Measurements from ENCODE around the gene TMEM9.

Gene TMEM9

GRCh38 chr1:201115390-201115937, 38.8 kb downstream of the TMEM9 start:
- no peak for FAIRE-seq
- TF ChIP-seq PAX5 (IDR thresholded peaks at IDR 0.05; ENCODE audit: insufficient read depth, low read length, severe bottlenecking), result no peak
- TF ChIP-seq SPI1 (IDR thresholded peaks at IDR 0.05; ENCODE audit: low read depth, low read length), result no peak
- no peak for TF ChIP-seq POU2F2 (IDR thresholded peaks at IDR 0.05; ENCODE audit: low read depth, low read length)
- TF ChIP-seq TAF1 (IDR thresholded peaks at IDR 0.05; ENCODE audit: low read depth, low read length), result no peak
- no peak for TF ChIP-seq POLR2AphosphoS5 (IDR thresholded peaks at IDR 0.05; ENCODE audit: low read depth, low read length)
- no peak for TF ChIP-seq POLR2A (IDR thresholded peaks at IDR 0.05; ENCODE audit: low read depth, low read length)

GRCh38 chr1:201114245-201115131, 39.8 kb downstream of the TMEM9 start:
- TF ChIP-seq SPI1 (IDR thresholded peaks at IDR 0.05; ENCODE audit: low read depth, low read length), result 0 out of 2 replicates have a peak, but pooled peaks have one; percentile 1
- TF ChIP-seq TAF1 (IDR thresholded peaks at IDR 0.05; ENCODE audit: low read depth, low read length), result no peak
- DNase-seq (ENCODE audit: insufficient read length, low spot score), result peak; percentile 84
- FAIRE-seq, result peak; percentile 94

More at GRCh38 chr1:201115390-201115937, 38.8 kb downstream of the TMEM9 start:
- no peak for DNase-seq (ENCODE audit: insufficient read length, low spot score)

GRCh38 chr1:201113451-201114244, 40.6 kb downstream of the TMEM9 start:
- TF ChIP-seq PAX5 (IDR thresholded peaks at IDR 0.05; ENCODE audit: insufficient read depth, low read length, severe bottlenecking) (no peak), TAF1 (IDR thresholded peaks at IDR 0.05; ENCODE audit: low read depth, low read length) (no peak), POU2F2 (IDR thresholded peaks at IDR 0.05; ENCODE audit: low read depth, low read length) (no peak), POLR2AphosphoS5 (IDR thresholded peaks at IDR 0.05; ENCODE audit: low read depth, low read length) (no peak), SPI1 (IDR thresholded peaks at IDR 0.05; ENCODE audit: low read depth, low read length) (no peak), POLR2A (IDR thresholded peaks at IDR 0.05; ENCODE audit: low read depth, low read length) (no peak)
- no peak for DNase-seq (ENCODE audit: insufficient read length, low spot score)
- FAIRE-seq, result peak; percentile 5

- no peak for TF ChIP-seq PAX5 (IDR thresholded peaks at IDR 0.05; ENCODE audit: insufficient read depth, low read length, severe bottlenecking)
- no peak for TF ChIP-seq POLR2A (IDR thresholded peaks at IDR 0.05; ENCODE audit: low read depth, low read length)
- TF ChIP-seq POLR2AphosphoS5 (IDR thresholded peaks at IDR 0.05; ENCODE audit: low read depth, low read length), result no peak
- DNase-seq (ENCODE audit: insufficient read length, low spot score), result no peak
- FAIRE-seq, result no peak
These were observed 41.3 kb downstream of the TMEM9 start for GRCh38 chr1:201112926-201113325.

GRCh38 chr1:201112173-201112731, 42.0 kb downstream of the TMEM9 start, which contains the start of gene CACNA1S:
Gene CACNA1S, minus strand, starts transcription at chr1:201112426. Its CDS starts 87 bp downstream, at chr1:201112339.
- no peak for TF ChIP-seq POLR2A (IDR thresholded peaks at IDR 0.05; ENCODE audit: low read depth, low read length)
- no peak for TF ChIP-seq PAX5 (IDR thresholded peaks at IDR 0.05; ENCODE audit: insufficient read depth, low read length, severe bottlenecking)
- no peak for FAIRE-seq
- DNase-seq (ENCODE audit: insufficient read length, low spot score), result no peak

GRCh38 chr1:201111672-201112071, 42.6 kb downstream of the TMEM9 start:
- no peak for DNase-seq (ENCODE audit: insufficient read length, low spot score)
- TF ChIP-seq TAF1 (IDR thresholded peaks at IDR 0.05; ENCODE audit: low read depth, low read length), result no peak
- TF ChIP-seq SPI1 (IDR thresholded peaks at IDR 0.05; ENCODE audit: low read depth, low read length), result no peak
- TF ChIP-seq POLR2AphosphoS5 (IDR thresholded peaks at IDR 0.05; ENCODE audit: low read depth, low read length), result no peak
- no peak for TF ChIP-seq POLR2A (IDR thresholded peaks at IDR 0.05; ENCODE audit: low read depth, low read length)
- no peak for TF ChIP-seq POU2F2 (IDR thresholded peaks at IDR 0.05; ENCODE audit: low read depth, low read length)
- no peak for TF ChIP-seq PAX5 (IDR thresholded peaks at IDR 0.05; ENCODE audit: insufficient read depth, low read length, severe bottlenecking)
- FAIRE-seq, result no peak

- FAIRE-seq (no peak), DNase-seq (ENCODE audit: insufficient read length, low spot score) (no peak)
- TF ChIP-seq SPI1 (IDR thresholded peaks at IDR 0.05; ENCODE audit: low read depth, low read length), result no peak
These were observed 43.1 kb downstream of the TMEM9 start for GRCh38 chr1:201111156-201111555.

- no peak for DNase-seq (ENCODE audit: insufficient read length, low spot score)
- no peak for FAIRE-seq
- no peak for TF ChIP-seq PAX5 (IDR thresholded peaks at IDR 0.05; ENCODE audit: insufficient read depth, low read length, severe bottlenecking)
- TF ChIP-seq POU2F2 (IDR thresholded peaks at IDR 0.05; ENCODE audit: low read depth, low read length), result no peak
- no peak for TF ChIP-seq TAF1 (IDR thresholded peaks at IDR 0.05; ENCODE audit: low read depth, low read length)
- TF ChIP-seq POLR2AphosphoS5 (IDR thresholded peaks at IDR 0.05; ENCODE audit: low read depth, low read length), result no peak
- no peak for TF ChIP-seq SPI1 (IDR thresholded peaks at IDR 0.05; ENCODE audit: low read depth, low read length)
- TF ChIP-seq POLR2A (IDR thresholded peaks at IDR 0.05; ENCODE audit: low read depth, low read length), result no peak
These were observed 43.7 kb downstream of the TMEM9 start for GRCh38 chr1:201110616-201111015.

GRCh38 chr1:201110138-201110537, 44.1 kb downstream of the TMEM9 start:
- TF ChIP-seq POU2F2 (IDR thresholded peaks at IDR 0.05; ENCODE audit: low read depth, low read length) (no peak), TAF1 (IDR thresholded peaks at IDR 0.05; ENCODE audit: low read depth, low read length) (no peak), POLR2A (IDR thresholded peaks at IDR 0.05; ENCODE audit: low read depth, low read length) (no peak), POLR2AphosphoS5 (IDR thresholded peaks at IDR 0.05; ENCODE audit: low read depth, low read length) (no peak), SPI1 (IDR thresholded peaks at IDR 0.05; ENCODE audit: low read depth, low read length) (no peak), PAX5 (IDR thresholded peaks at IDR 0.05; ENCODE audit: insufficient read depth, low read length, severe bottlenecking) (no peak)
- FAIRE-seq, result no peak

More at GRCh38 chr1:201110138-201110537, 44.1 kb downstream of the TMEM9 start:
- DNase-seq (ENCODE audit: insufficient read length, low spot score), result no peak
